A549 treated with DMSO at 1 μM for 4 hours (cell line): ENCODE results near the gene GTF2B. TPM values are rescaled to one million over a fixed set of nuclear protein-coding genes. Genes with fewer than 3 reads are reported as not detected.

Source experiments
- total RNA-seq: library from RNA; stranded (reverse); fragments of 200-300 nt; extraction: Qiagen RNA extraction; gene quantifications from 5 replicates; pipeline ENCODE4 v1.2.3, GENCODE V29; 2022; ENCODE audit warnings: low read depth

GTF2B gene, protein sequence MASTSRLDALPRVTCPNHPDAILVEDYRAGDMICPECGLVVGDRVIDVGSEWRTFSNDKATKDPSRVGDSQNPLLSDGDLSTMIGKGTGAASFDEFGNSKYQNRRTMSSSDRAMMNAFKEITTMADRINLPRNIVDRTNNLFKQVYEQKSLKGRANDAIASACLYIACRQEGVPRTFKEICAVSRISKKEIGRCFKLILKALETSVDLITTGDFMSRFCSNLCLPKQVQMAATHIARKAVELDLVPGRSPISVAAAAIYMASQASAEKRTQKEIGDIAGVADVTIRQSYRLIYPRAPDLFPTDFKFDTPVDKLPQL
- 26.3 to 31.0 TPM (median 29.0 TPM) in 5 replicates for total RNA-seq

DNA sequence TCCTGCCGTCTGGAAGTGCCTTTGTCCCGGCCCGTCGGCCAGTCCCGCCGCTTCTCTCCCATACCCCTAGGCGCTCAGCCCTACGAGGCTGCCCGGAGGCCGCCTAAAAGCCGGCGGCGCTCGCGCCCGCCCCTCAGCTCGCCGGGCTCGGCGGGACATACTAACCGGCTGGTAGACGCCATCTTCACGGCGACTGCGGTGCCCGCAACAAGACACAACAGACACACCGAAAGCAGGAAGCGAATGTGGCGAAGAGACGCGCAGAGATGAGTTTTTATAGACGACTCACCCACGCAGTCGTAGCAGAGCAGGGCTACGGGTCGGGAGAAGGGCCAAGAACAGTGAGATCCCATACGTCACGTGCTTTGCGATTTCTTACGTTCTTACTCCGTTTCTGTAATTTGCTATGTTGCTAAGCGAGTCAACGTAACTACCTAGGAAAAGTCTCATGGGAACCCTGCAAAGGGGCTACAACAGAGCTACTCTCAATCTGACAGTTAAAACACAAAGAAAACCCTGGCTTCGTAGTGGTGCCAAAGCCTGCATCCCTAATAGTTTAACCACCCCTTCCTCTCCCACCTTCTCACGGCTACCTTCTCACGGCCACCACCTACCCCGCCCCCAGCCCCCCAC is at the start of gene GTF2B:
Gene GTF2B (minus strand): TSS at position 250 of the 633 bp plus-strand sequence. CDS start 68 bp downstream, at position 182.

Other genes with a start within 250 kb of the GTF2B start
- gene PKN2, start 207.3 kb downstream of the GTF2B start, total RNA-seq = 12.7 to 20.0 TPM (median 17.4 TPM) in 5 replicates
- gene KYAT3, start 101.1 kb upstream of the GTF2B start, total RNA-seq = 6.7 to 8.6 TPM (median 7.5 TPM) in 5 replicates
- gene RBMXL1, start 101.1 kb upstream of the GTF2B start, total RNA-seq = 2.2 to 3.3 TPM (median 2.7 TPM) in 5 replicates
- gene GBP3, start 131.3 kb upstream of the GTF2B start, total RNA-seq = 1.2 to 2.1 TPM (median 1.6 TPM) in 5 replicates
- 0.07 to 0.16 TPM (median 0.10 TPM) in 4 of 5 replicates, not detected in the other for gene GBP1, start 173.6 kb upstream of the GTF2B start, total RNA-seq
- gene GBP2, start 234.5 kb upstream of the GTF2B start, total RNA-seq = 0.61 to 1.1 TPM (median 1.0 TPM) in 5 replicates